ENCODE results near the gene ACY1.
"Not testable (repeated sequence)": the region's sequence is repeated elsewhere in the genome, so short reads cannot be mapped to it uniquely, and the experiment has no call there.

Gene ACY1

DNA sequence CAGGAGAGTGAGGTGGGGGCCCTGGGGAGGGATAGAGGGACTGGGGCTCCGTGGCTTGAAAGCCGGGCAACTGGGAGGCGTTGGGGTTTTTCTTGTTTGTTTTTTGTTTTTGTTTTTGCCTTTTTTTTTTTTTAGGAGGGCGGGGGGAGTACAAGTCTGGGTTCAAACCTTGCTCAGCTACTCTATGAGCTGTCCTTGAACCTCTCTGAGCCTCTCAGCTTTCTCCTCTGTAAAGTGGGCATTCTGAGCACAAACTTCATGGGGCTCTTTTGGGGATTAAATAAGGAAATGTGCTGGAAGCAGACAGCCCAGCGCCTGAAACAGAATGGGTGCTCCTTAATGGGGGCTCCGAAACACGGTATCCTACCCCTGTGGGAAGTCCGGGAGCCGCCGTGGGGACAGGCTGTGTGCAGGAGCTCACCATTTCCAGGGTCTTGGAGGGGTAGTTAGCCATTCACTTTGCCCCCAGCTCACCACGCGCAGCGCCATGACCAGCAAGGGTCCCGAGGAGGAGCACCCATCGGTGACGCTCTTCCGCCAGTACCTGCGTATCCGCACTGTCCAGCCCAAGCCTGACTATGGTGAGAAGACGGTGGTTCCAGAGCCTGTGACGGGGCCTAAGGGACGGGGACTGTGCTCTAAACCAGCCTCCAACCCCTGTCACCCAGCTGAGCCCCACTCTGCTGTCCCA is 388 bp downstream of the ACY1 start:
- peak overlapping the region; percentile 69 for H3K4me3 ChIP-seq (ENCODE audit: control insufficient read depth, low read depth, low read length)
- DNase-seq (ENCODE audit: low read depth) = no peak
- TF ChIP-seq, protein P1, sequence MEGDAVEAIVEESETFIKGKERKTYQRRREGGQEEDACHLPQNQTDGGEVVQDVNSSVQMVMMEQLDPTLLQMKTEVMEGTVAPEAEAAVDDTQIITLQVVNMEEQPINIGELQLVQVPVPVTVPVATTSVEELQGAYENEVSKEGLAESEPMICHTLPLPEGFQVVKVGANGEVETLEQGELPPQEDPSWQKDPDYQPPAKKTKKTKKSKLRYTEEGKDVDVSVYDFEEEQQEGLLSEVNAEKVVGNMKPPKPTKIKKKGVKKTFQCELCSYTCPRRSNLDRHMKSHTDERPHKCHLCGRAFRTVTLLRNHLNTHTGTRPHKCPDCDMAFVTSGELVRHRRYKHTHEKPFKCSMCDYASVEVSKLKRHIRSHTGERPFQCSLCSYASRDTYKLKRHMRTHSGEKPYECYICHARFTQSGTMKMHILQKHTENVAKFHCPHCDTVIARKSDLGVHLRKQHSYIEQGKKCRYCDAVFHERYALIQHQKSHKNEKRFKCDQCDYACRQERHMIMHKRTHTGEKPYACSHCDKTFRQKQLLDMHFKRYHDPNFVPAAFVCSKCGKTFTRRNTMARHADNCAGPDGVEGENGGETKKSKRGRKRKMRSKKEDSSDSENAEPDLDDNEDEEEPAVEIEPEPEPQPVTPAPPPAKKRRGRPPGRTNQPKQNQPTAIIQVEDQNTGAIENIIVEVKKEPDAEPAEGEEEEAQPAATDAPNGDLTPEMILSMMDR (IDR thresholded peaks at IDR 0.05; ENCODE audit: control insufficient read depth, insufficient read depth, low read depth, low read length, missing control alignments) = no peak

DNA sequence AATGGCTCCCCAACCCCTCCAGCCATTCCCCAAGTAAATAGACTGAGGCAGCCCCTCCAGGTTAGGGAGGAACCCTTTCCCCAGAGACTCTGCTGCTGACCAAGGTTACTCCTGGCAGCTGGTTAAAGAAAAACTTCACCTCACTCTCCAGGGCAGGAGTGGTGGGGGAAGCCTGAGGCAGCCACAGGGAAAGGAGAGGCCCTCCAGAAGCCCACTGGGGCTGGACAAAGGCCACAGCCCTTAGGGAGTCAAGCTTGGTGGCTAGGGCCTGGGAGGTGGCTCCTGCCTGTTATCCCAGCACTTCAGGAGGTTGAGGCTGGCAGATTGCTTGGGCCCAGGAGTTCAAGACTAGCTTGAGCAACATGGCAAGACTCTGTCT is 923 bp downstream of the ACY1 start:
- peak overlapping the region; percentile 69 for H3K4me3 ChIP-seq (ENCODE audit: control insufficient read depth, low read depth, low read length)
- TF ChIP-seq, protein P1 (IDR thresholded peaks at IDR 0.05; ENCODE audit: control insufficient read depth, insufficient read depth, low read depth, low read length, missing control alignments) = no peak
- no peak for DNase-seq (ENCODE audit: low read depth)

DNA sequence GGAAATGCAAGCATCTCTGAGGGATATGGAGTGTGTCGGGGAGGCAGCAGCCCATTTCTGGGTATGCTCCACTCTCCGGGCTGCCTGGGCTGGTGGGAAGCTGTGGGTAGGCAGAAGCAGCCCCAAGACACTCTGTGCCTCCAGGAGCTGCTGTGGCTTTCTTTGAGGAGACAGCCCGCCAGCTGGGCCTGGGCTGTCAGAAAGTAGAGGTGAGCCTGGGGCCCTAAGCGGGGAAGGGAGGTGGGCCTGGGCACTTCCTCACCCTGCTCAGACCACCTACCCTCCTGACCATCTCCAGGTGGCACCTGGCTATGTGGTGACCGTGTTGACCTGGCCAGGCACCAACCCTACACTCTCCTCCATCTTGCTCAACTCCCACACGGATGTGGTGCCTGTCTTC is 1.7 kb downstream of the ACY1 start:
- DNase-seq (ENCODE audit: low read depth) = no peak
- no peak overlapping the region for H3K4me3 ChIP-seq (ENCODE audit: control insufficient read depth, low read depth, low read length)

DNA sequence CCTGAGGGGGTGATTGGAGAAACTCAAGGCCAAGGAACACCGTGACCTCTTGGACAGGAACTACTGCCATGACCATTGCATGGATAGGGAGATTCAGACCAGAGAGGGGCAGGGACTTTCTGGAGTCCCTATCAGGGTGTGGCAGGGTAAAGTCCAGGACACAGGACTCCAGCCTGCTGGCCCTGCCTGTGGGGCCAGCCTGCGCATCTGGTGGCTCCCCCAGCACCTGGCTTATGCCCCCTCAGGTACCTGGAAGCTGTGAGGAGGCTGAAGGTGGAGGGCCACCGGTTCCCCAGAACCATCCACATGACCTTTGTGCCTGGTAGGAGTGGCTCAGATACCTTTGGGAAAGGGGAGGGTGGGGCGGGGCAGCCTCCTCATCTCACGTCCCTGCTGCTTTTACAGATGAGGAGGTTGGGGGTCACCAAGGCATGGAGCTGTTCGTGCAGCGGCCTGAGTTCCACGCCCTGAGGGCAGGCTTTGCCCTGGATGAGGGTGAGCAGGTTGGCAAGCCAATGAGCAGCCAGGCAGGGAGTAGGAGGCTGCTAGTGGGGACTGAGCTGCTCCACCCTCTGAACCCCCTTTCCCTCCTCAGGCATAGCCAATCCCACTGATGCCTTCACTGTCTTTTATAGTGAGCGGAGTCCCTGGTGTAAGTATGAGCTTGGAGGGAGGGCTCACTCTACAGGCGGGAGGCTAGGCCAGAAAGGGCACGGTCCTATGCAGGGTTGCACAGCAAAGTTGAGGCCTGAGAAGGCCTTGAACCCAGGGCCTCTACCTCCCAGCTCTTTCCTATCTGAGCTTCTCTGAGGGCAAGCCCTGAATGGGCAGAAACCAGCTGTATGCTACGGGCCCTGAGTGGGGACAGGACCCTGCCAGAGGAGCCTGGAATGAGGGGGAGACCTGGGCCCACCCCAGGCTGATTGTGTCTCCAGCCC is 2.9 kb downstream of the ACY1 start:
- no peak for DNase-seq (ENCODE audit: low read depth)
- no peak overlapping the region for H3K4me3 ChIP-seq (ENCODE audit: control insufficient read depth, low read depth, low read length)
- TF ChIP-seq, protein P1 (IDR thresholded peaks at IDR 0.05; ENCODE audit: control insufficient read depth, insufficient read depth, low read depth, low read length, missing control alignments) = no peak

More for the DNA sequence above, 1.7 kb downstream of the ACY1 start:
- TF ChIP-seq, protein P1 (IDR thresholded peaks at IDR 0.05; ENCODE audit: control insufficient read depth, insufficient read depth, low read depth, low read length, missing control alignments) = no peak

DNA sequence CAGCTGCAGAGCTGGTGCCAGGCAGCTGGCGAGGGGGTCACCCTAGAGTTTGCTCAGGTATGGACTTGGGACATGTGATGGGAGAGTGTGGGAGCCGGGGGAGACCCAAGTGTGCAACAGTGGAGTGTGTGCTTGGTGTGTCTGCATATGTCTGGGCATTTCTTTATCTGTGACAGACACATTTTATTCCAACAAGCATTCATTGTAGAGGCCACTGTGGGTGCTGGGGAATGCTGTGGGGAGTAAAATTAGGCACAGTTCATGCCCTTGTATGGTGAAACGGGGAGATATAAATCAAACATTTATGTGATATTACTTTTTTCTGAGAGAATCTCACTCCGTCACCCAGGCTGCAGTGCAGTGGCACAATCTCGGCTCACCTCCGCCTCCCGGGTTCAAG is 4.2 kb downstream of the ACY1 start:
- DNase-seq (ENCODE audit: low read depth) = no peak
- TF ChIP-seq, protein P1 (IDR thresholded peaks at IDR 0.05; ENCODE audit: control insufficient read depth, insufficient read depth, low read depth, low read length, missing control alignments) = no peak
- no peak overlapping the region for H3K4me3 ChIP-seq (ENCODE audit: control insufficient read depth, low read depth, low read length)

DNA sequence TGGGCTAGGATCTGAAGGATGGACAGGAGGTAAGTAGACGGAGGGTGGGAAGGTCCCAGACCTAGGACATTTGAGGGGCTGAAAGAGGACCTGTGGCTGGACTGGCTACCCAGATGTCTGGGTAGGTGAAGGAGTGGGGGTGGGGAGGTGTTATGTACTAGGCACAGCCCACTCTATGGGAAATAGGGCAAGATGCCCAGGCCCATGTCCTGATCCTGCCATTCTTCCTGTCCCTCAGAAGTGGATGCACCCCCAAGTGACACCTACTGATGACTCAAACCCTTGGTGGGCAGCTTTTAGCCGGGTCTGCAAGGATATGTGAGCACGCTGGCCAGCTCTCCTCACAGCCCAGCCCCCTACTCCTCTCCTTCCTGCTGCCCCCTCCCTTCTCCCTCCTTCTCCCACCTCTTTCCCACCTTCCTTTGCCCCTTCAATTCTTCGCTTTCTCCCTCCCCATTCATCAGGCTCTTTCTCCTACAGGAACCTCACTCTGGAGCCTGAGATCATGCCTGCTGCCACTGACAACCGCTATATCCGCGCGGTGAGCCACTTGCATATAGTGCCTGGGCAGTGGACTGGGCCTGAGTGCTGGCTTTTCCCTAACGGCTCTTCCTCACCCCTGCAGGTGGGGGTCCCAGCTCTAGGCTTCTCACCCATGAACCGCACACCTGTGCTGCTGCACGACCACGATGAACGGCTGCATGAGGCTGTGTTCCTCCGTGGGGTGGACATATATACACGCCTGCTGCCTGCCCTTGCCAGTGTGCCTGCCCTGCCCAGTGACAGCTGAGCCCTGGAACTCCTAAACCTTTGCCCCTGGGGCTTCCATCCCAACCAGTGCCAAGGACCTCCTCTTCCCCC is 5.2 kb downstream of the ACY1 start:
- no peak overlapping the region for H3K4me3 ChIP-seq (ENCODE audit: control insufficient read depth, low read depth, low read length)
- TF ChIP-seq, protein P1 (IDR thresholded peaks at IDR 0.05; ENCODE audit: control insufficient read depth, insufficient read depth, low read depth, low read length, missing control alignments) = no peak
- no peak for DNase-seq (ENCODE audit: low read depth)

DNA sequence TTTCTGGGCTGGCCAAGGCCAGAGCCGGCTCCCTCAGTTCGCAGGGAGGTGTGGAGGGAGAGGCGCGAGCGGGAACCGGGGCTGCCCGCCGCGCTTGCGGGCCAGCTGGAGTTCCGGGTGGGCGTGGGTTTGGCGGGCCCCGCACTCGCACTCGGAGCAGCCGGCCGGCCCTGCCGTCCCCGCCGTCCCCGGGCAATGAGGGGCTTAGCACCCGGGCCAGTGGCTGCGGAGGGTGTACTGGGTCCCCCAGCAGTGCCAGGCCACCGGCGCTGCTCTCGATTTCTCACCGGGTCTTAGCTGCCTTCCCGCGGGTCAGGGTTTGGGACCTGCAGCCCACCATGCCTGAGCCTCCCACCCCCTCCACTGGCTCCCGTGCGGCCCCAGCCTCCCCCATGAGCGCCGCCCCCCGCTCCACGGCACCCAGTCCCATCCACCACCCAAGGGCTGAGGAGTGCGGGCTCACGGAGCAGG is 7.2 kb downstream of the ACY1 start:
- not testable (repeated sequence) for DNase-seq (ENCODE audit: low read depth); H3K4me3 ChIP-seq (ENCODE audit: control insufficient read depth, low read depth, low read length)
